ENCODE measurements around the gene MYO1G.
"Not testable (repeated sequence)": the region's sequence is repeated elsewhere in the genome, so short reads cannot be mapped to it uniquely, and the experiment has no call there.

MYO1G gene

GRCh38 chr7:44965441-44965903 is 13.3 kb downstream of the MYO1G start:
- no peak for DNase-seq

- DNase-seq: no peak
Observed at GRCh38 chr7:44964831-44965440, 13.9 kb downstream of the MYO1G start.

GRCh38 chr7:44964384-44964830 is 14.4 kb downstream of the MYO1G start:
- DNase-seq: no peak

- no peak for DNase-seq
Observed at GRCh38 chr7:44963364-44964290, 15.2 kb downstream of the MYO1G start.

- DNase-seq: no peak
Observed at GRCh38 chr7:44962483-44963251, 16.1 kb downstream of the MYO1G start.

- DNase-seq: no peak
Observed at GRCh38 chr7:44961844-44962482, 16.9 kb downstream of the MYO1G start.

- no peak for DNase-seq
Observed at GRCh38 chr7:44960011-44960580, 18.7 kb downstream of the MYO1G start.

- no peak for DNase-seq
Observed at GRCh38 chr7:44959433-44959951, 19.3 kb downstream of the MYO1G start.

GRCh38 chr7:44958645-44959344 is 20.0 kb downstream of the MYO1G start:
- no peak for DNase-seq

- no peak for DNase-seq
Observed at GRCh38 chr7:44956157-44956766, 22.6 kb downstream of the MYO1G start.

- DNase-seq: no peak
Observed at GRCh38 chr7:44955733-44956132, 23.1 kb downstream of the MYO1G start.

GRCh38 chr7:44953156-44953555 is 25.7 kb downstream of the MYO1G start:
- no peak for DNase-seq

GRCh38 chr7:44949303-44949702 is 29.5 kb downstream of the MYO1G start:
- DNase-seq: no peak

GRCh38 chr7:44945479-44945878 is 33.3 kb downstream of the MYO1G start:
- DNase-seq: no peak

GRCh38 chr7:44944821-44945220 is 34.0 kb downstream of the MYO1G start:
- no peak for DNase-seq

GRCh38 chr7:44943631-44944030 is 35.2 kb downstream of the MYO1G start:
- DNase-seq: no peak

GRCh38 chr7:44937426-44937825 is 41.4 kb downstream of the MYO1G start:
- no peak for DNase-seq

- no peak for DNase-seq
Observed at GRCh38 chr7:44936322-44936721, 42.5 kb downstream of the MYO1G start.

GRCh38 chr7:44935583-44935982 is 43.2 kb downstream of the MYO1G start:
- DNase-seq: no peak

GRCh38 chr7:44935016-44935415 is 43.8 kb downstream of the MYO1G start:
- no peak for DNase-seq

GRCh38 chr7:44934510-44934909 is 44.3 kb downstream of the MYO1G start:
- DNase-seq: not testable (repeated sequence)
